Immature natural killer cell (primary cell): Measurements from ENCODE around the gene DHX57. TPM values are rescaled to one million over a fixed set of nuclear protein-coding genes. Genes with fewer than 3 reads are reported as not detected.
"Not testable (repeated sequence)": the region's sequence is repeated elsewhere in the genome, so short reads cannot be mapped to it uniquely, and the experiment has no call there.

ENCODE experiments used
- DNase-seq, 3 donors: peaks; one replicate each; pipeline ENCODE4 v3.0.0; 2022; ENCODE audit warnings: mixed read lengths in 1 of 3
- H3K27ac Mint-ChIP-seq, 6 donors: one replicate each; pipeline ENCODE4 v1.8.0; 2020; ENCODE audit warnings: mixed read lengths in 6 of 6, mild to moderate bottlenecking in 5 of 6, inconsistent platforms in 4 of 6, moderate library complexity in 3 of 6
- H3K27me3 Mint-ChIP-seq, 3 donors: one replicate each; pipeline ENCODE4 v1.8.0; 2020 to 2021; ENCODE audit warnings: low read depth in 3 of 3, mild to moderate bottlenecking in 3 of 3, mixed read lengths in 3 of 3, moderate library complexity in 3 of 3, inconsistent platforms in 1 of 3
- H3K36me3 Mint-ChIP-seq, 3 donors: one replicate each; pipeline ENCODE4 v1.8.0; 2020; ENCODE audit warnings: mixed read lengths in 3 of 3, inconsistent platforms in 2 of 3, mild to moderate bottlenecking in 2 of 3
- H3K4me1 Mint-ChIP-seq, 2 donors: one replicate each; pipeline ENCODE4 v1.8.0; 2020; ENCODE audit warnings: inconsistent platforms in 2 of 2, mild to moderate bottlenecking in 2 of 2, mixed read lengths in 2 of 2, moderate library complexity in 1 of 2
- H3K4me3 Mint-ChIP-seq, 5 donors: one replicate each; pipeline ENCODE4 v1.8.0; 2020; ENCODE audit warnings: mild to moderate bottlenecking in 5 of 5, mixed read lengths in 5 of 5, inconsistent platforms in 3 of 5, moderate library complexity in 3 of 5
- H3K9me3 Mint-ChIP-seq, 6 donors: one replicate each; pipeline ENCODE4 v1.8.0; 2020; ENCODE audit warnings: mild to moderate bottlenecking in 6 of 6, mixed read lengths in 6 of 6, inconsistent platforms in 4 of 6, moderate library complexity in 3 of 6
- polyA plus RNA-seq, 3 donors: library from polyadenylated mRNA; unstranded; fragments of 300-500 nt; fragmentation: Illumina TruSeq; gene quantifications; one replicate each; pipeline ENCODE4 v1.2.3, GENCODE V29; 2021

The DHX57 gene
- polyA plus RNA-seq, 3 donors from 2014 or later, result 0.93 to 6.9 (median 4.4) TPM

- DNase-seq, result no peak
- H3K4me1 Mint-ChIP-seq, result no peaks in the 10 kb centered on the region
- H3K27ac Mint-ChIP-seq, result no peak overlapping the region
- no peak overlapping the region for H3K4me3 Mint-ChIP-seq
- no peaks in the 10 kb centered on the region for H3K9me3 Mint-ChIP-seq
- H3K27me3 Mint-ChIP-seq, result no peaks in the 10 kb centered on the region
- H3K36me3 Mint-ChIP-seq, result peaks cover 5 to 25% (median 7%) of the 10 kb centered on the region in 3 donors
Observed at GRCh38 chr2:38806733-38807059, 69.0 kb downstream of the DHX57 start.

GRCh38 chr2:38806015-38806732 lies 69.6 kb downstream of the DHX57 start:
- Mint-ChIP-seq H3K27me3 (no peaks in the 10 kb centered on the region), H3K4me3 (no peak overlapping the region), H3K36me3 (peaks cover 5 to 20% (median 7%) of the 10 kb centered on the region in 3 donors), H3K9me3 (no peaks in the 10 kb centered on the region), H3K4me1 (no peaks in the 10 kb centered on the region), H3K27ac (no peak overlapping the region)
- no peak for DNase-seq

GRCh38 chr2:38797953-38798352 lies 77.8 kb downstream of the DHX57 start:
- no peaks in the 10 kb centered on the region for H3K27me3 Mint-ChIP-seq
- H3K4me3 Mint-ChIP-seq, result no peak overlapping the region
- peaks cover 7 to 14% (median 8%) of the 10 kb centered on the region in 3 donors for H3K36me3 Mint-ChIP-seq
- no peaks in the 10 kb centered on the region for H3K4me1 Mint-ChIP-seq
- DNase-seq, result no peak
- H3K9me3 Mint-ChIP-seq, result no peaks in the 10 kb centered on the region
- H3K27ac Mint-ChIP-seq, result no peak overlapping the region

GRCh38 chr2:38797250-38797676 lies 78.5 kb downstream of the DHX57 start:
- Mint-ChIP-seq H3K27me3 (no peaks in the 10 kb centered on the region), H3K4me3 (no peak overlapping the region), H3K4me1 (no peaks in the 10 kb centered on the region), H3K9me3 (no peaks in the 10 kb centered on the region), H3K36me3 (peaks cover 4 to 9% (median 5%) of the 10 kb centered on the region in 3 donors), H3K27ac (no peak overlapping the region)
- DNase-seq, result no peak

- H3K9me3 Mint-ChIP-seq, H3K36me3 Mint-ChIP-seq, DNase-seq, H3K4me1 Mint-ChIP-seq, H3K27me3 Mint-ChIP-seq, H3K4me3 Mint-ChIP-seq, H3K27ac Mint-ChIP-seq: not testable (repeated sequence)
Observed at GRCh38 chr2:38795016-38795415, 80.7 kb downstream of the DHX57 start.

- H3K9me3 Mint-ChIP-seq, result no peaks in the 10 kb centered on the region
- no peaks in the 10 kb centered on the region for H3K27me3 Mint-ChIP-seq
- H3K36me3 Mint-ChIP-seq, result peaks cover 0 to 9% (median 4%) of the 10 kb centered on the region in 3 donors
- no peaks in the 10 kb centered on the region for H3K4me1 Mint-ChIP-seq
- H3K27ac Mint-ChIP-seq, result no peak overlapping the region
- no peak overlapping the region for H3K4me3 Mint-ChIP-seq
- DNase-seq, result no peak
Observed at GRCh38 chr2:38794235-38794946, 81.3 kb downstream of the DHX57 start.

- Mint-ChIP-seq H3K4me1 (no peaks in the 10 kb centered on the region), H3K9me3 (no peaks in the 10 kb centered on the region), H3K4me3 (no peak overlapping the region), H3K27ac (no peak overlapping the region), H3K27me3 (no peaks in the 10 kb centered on the region), H3K36me3 (peaks cover 0 to 9% (median 4%) of the 10 kb centered on the region in 3 donors)
- DNase-seq, result no peak
Observed at GRCh38 chr2:38793511-38793910, 82.2 kb downstream of the DHX57 start.

GRCh38 chr2:38792751-38793150 lies 83.0 kb downstream of the DHX57 start:
- Mint-ChIP-seq H3K4me1 (no peaks in the 10 kb centered on the region), H3K27me3 (peaks cover 0 to 2% (median 0%) of the 10 kb centered on the region in 3 donors), H3K27ac (no peak overlapping the region), H3K4me3 (no peak overlapping the region), H3K9me3 (no peaks in the 10 kb centered on the region), H3K36me3 (peaks cover 0 to 6% (median 4%) of the 10 kb centered on the region in 3 donors)
- no peak for DNase-seq

- H3K4me1 Mint-ChIP-seq, H3K27me3 Mint-ChIP-seq, H3K9me3 Mint-ChIP-seq, H3K27ac Mint-ChIP-seq, H3K4me3 Mint-ChIP-seq, H3K36me3 Mint-ChIP-seq, DNase-seq: not testable (repeated sequence)
Observed at GRCh38 chr2:38792321-38792720, 83.4 kb downstream of the DHX57 start.

- Mint-ChIP-seq H3K27ac (no peak overlapping the region), H3K27me3 (peaks cover 0 to 2% (median 0%) of the 10 kb centered on the region in 3 donors), H3K4me3 (no peak overlapping the region), H3K36me3 (no peaks in the 10 kb centered on the region), H3K4me1 (no peaks in the 10 kb centered on the region), H3K9me3 (no peaks in the 10 kb centered on the region)
- DNase-seq, result no peak
Observed at GRCh38 chr2:38791744-38792143, 84.0 kb downstream of the DHX57 start.

GRCh38 chr2:38789691-38790090 lies 86.0 kb downstream of the DHX57 start:
- H3K9me3 Mint-ChIP-seq, result no peaks in the 10 kb centered on the region

GRCh38 chr2:38788306-38788705 lies 87.4 kb downstream of the DHX57 start:
- Mint-ChIP-seq H3K4me3 (no peak overlapping the region), H3K27ac (no peak overlapping the region), H3K27me3 (peaks cover 0 to 2% (median 0%) of the 10 kb centered on the region in 3 donors), H3K36me3 (no peaks in the 10 kb centered on the region), H3K9me3 (no peaks in the 10 kb centered on the region), H3K4me1 (no peaks in the 10 kb centered on the region)
- no peak for DNase-seq

More at GRCh38 chr2:38789691-38790090, 86.0 kb downstream of the DHX57 start:
- Mint-ChIP-seq H3K4me1 (no peaks in the 10 kb centered on the region), H3K4me3 (no peak overlapping the region), H3K27ac (no peak overlapping the region), H3K27me3 (peaks cover 0 to 2% (median 0%) of the 10 kb centered on the region in 3 donors), H3K36me3 (no peaks in the 10 kb centered on the region)
- no peak for DNase-seq

- Mint-ChIP-seq H3K27ac (no peak overlapping the region), H3K9me3 (no peaks in the 10 kb centered on the region), H3K4me1 (peaks cover 4 to 7% of the 10 kb centered on the region in 2 donors), H3K36me3 (peaks cover 4 to 11% (median 8%) of the 10 kb centered on the region in 3 donors), H3K4me3 (no peak overlapping the region), H3K27me3 (peaks cover 0 to 2% (median 0%) of the 10 kb centered on the region in 3 donors)
- DNase-seq, result no peak
Observed at GRCh38 chr2:38783586-38783985, 92.1 kb downstream of the DHX57 start.

GRCh38 chr2:38778687-38779082 lies 97.0 kb downstream of the DHX57 start:
- H3K4me1 Mint-ChIP-seq, result peaks cover 12 to 17% of the 10 kb centered on the region in 2 donors
- H3K36me3 Mint-ChIP-seq, result peaks cover 4 to 11% (median 8%) of the 10 kb centered on the region in 3 donors
- DNase-seq, result no peak
- peak overlapping the region; percentile 90 to 99 (median 96) for H3K27ac Mint-ChIP-seq
- peak overlapping the region; percentile 94 to 98 (median 95) for H3K4me3 Mint-ChIP-seq
- H3K27me3 Mint-ChIP-seq, result peaks cover 3 to 13% (median 5%) of the 10 kb centered on the region in 3 donors
- H3K9me3 Mint-ChIP-seq, result no peaks in the 10 kb centered on the region
